Glomerular visceral epithelial cell (primary cell): ENCODE results near the gene DTWD2.
A peak's percentile ranks its signal among the peaks of the same experiment; 100 is the strongest.
"Not testable (repeated sequence)": the region's sequence is repeated elsewhere in the genome, so short reads cannot be mapped to it uniquely, and the experiment has no call there.

ENCODE experiments used
- DNase-seq: peaks from one replicate; pipeline ENCODE4 v3.0.0-alpha.2; 2016; ENCODE audit errors: extremely low spot score

Gene DTWD2

GRCh38 chr5:118873417-118873816, 114.9 kb downstream of the DTWD2 start:
- no peak for DNase-seq

- no peak for DNase-seq
These were observed 125.0 kb downstream of the DTWD2 start for GRCh38 chr5:118863345-118863744.

GRCh38 chr5:118862596-118862995, 125.8 kb downstream of the DTWD2 start:
- no peak for DNase-seq

- no peak for DNase-seq
These were observed 130.6 kb downstream of the DTWD2 start for GRCh38 chr5:118857700-118858099.

GRCh38 chr5:118854819-118855218, 133.5 kb downstream of the DTWD2 start:
- no peak for DNase-seq

- DNase-seq: not testable (repeated sequence)
These were observed 136.6 kb downstream of the DTWD2 start for GRCh38 chr5:118851785-118852184.

- DNase-seq: not testable (repeated sequence)
These were observed 138.8 kb downstream of the DTWD2 start for GRCh38 chr5:118849507-118849906.

- DNase-seq: no peak
These were observed 144.0 kb downstream of the DTWD2 start for GRCh38 chr5:118844351-118844750.

- no peak for DNase-seq
These were observed 153.6 kb downstream of the DTWD2 start for GRCh38 chr5:118834710-118835109.

GRCh38 chr5:118832974-118833373, 155.4 kb downstream of the DTWD2 start:
- no peak for DNase-seq

- DNase-seq: no peak
These were observed 163.1 kb downstream of the DTWD2 start for GRCh38 chr5:118825226-118825625.

- no peak for DNase-seq
These were observed 169.7 kb downstream of the DTWD2 start for GRCh38 chr5:118818604-118819003.

- DNase-seq: no peak
These were observed 179.9 kb downstream of the DTWD2 start for GRCh38 chr5:118808441-118808840.

GRCh38 chr5:118806571-118806970, 181.8 kb downstream of the DTWD2 start:
- DNase-seq: no peak

- no peak for DNase-seq
These were observed 186.0 kb downstream of the DTWD2 start for GRCh38 chr5:118802335-118802734.

GRCh38 chr5:118796081-118796480, 192.3 kb downstream of the DTWD2 start:
- DNase-seq: no peak

GRCh38 chr5:118794281-118794680, 194.1 kb downstream of the DTWD2 start:
- no peak for DNase-seq

GRCh38 chr5:118793652-118794051, 194.7 kb downstream of the DTWD2 start:
- no peak for DNase-seq

GRCh38 chr5:118793091-118793490, 195.3 kb downstream of the DTWD2 start:
- no peak for DNase-seq

- DNase-seq: peak; percentile 77
These were observed 196.2 kb downstream of the DTWD2 start for GRCh38 chr5:118791926-118792734.

- peak; percentile 26 for DNase-seq
These were observed 199.0 kb downstream of the DTWD2 start for GRCh38 chr5:118789366-118789765.

- no peak for DNase-seq
These were observed 200.0 kb downstream of the DTWD2 start for GRCh38 chr5:118788351-118788750.
